Mesothelial cell of epicardium (in vitro differentiated cells): Measurements from ENCODE around the gene CHAC1. TPM values are rescaled to one million over a fixed set of nuclear protein-coding genes. Genes with fewer than 3 reads are reported as not detected.

Source experiments
- DNase-seq, 2 experiments: peaks; one replicate each; pipeline ENCODE4 v3.0.0; 2021; ENCODE audit warnings: low spot score in 2 of 2; ENCODE audit not compliant: unreplicated experiment in 2 of 2
- H3K27ac Mint-ChIP-seq: 2 replicates; pipeline ENCODE4 v1.8.0; 2021; ENCODE audit warnings: mixed read lengths
- H3K27me3 Mint-ChIP-seq: 2 replicates; pipeline ENCODE4 v1.8.0; 2021; ENCODE audit warnings: low read depth, mixed read lengths
- H3K36me3 Mint-ChIP-seq: 2 replicates; pipeline ENCODE4 v1.8.0; 2021; ENCODE audit warnings: mixed read lengths
- H3K4me1 Mint-ChIP-seq: 2 replicates; pipeline ENCODE4 v1.8.0; 2021; ENCODE audit warnings: mixed read lengths
- H3K4me3 Mint-ChIP-seq: 2 replicates; pipeline ENCODE4 v1.8.0; 2021; ENCODE audit warnings: mild to moderate bottlenecking, moderate library complexity, mixed read lengths
- H3K9me3 Mint-ChIP-seq: 2 replicates; pipeline ENCODE4 v1.8.0; 2021; ENCODE audit warnings: mixed read lengths
- CTCF ChIP-seq: fragments of 200-600 bp; sonication (generic); IDR thresholded peaks from one replicate; pipeline ENCODE4 v1.5.0; 2021; ENCODE audit warnings: antibody characterized with exemption; ENCODE audit not compliant: unreplicated experiment
- total RNA-seq: library from RNA; stranded (reverse); gene quantifications from 3 replicates; pipeline ENCODE4 v1.2.1, GENCODE V29; 2021

Gene CHAC1
- total RNA-seq, 1 donor from 2014 or later = 2.7 TPM

GRCh38 chr15:40955141-40955903 is 2.1 kb downstream of the CHAC1 start:
- H3K36me3 Mint-ChIP-seq = peaks cover 2% of the 10 kb centered on the region
- peak overlapping the region; percentile 83 for H3K4me3 Mint-ChIP-seq
- DNase-seq = no peak
- H3K27me3 Mint-ChIP-seq = peaks cover 14% of the 10 kb centered on the region
- no peak overlapping the region for H3K27ac Mint-ChIP-seq
- no peaks in the 10 kb centered on the region for H3K9me3 Mint-ChIP-seq
- no peak for TF ChIP-seq CTCF
- peaks cover 15% of the 10 kb centered on the region for H3K4me1 Mint-ChIP-seq

GRCh38 chr15:40955930-40956540 is 2.8 kb downstream of the CHAC1 start:
- no peak for DNase-seq
- peaks cover 2% of the 10 kb centered on the region for H3K36me3 Mint-ChIP-seq
- peak overlapping the region; percentile 16 for H3K4me3 Mint-ChIP-seq
- no peaks in the 10 kb centered on the region for H3K9me3 Mint-ChIP-seq
- peaks cover 14% of the 10 kb centered on the region for H3K27me3 Mint-ChIP-seq
- peaks cover 15% of the 10 kb centered on the region for H3K4me1 Mint-ChIP-seq
- H3K27ac Mint-ChIP-seq = no peak overlapping the region
- TF ChIP-seq CTCF = no peak

- Mint-ChIP-seq H3K4me3 (no peak overlapping the region), H3K27me3 (peaks cover 13% of the 10 kb centered on the region), H3K27ac (no peak overlapping the region), H3K36me3 (peaks cover 2% of the 10 kb centered on the region), H3K4me1 (peaks cover 15% of the 10 kb centered on the region), H3K9me3 (no peaks in the 10 kb centered on the region)
- no peak for DNase-seq
- TF ChIP-seq CTCF = no peak
Observed at GRCh38 chr15:40956541-40956982, 3.3 kb downstream of the CHAC1 start.

GRCh38 chr15:40957041-40957555 is 3.8 kb downstream of the CHAC1 start:
- Mint-ChIP-seq H3K4me1 (peaks cover 15% of the 10 kb centered on the region), H3K36me3 (peaks cover 2% of the 10 kb centered on the region), H3K9me3 (peaks cover under 1% of the 10 kb centered on the region), H3K27me3 (peaks cover 11% of the 10 kb centered on the region), H3K27ac (no peak overlapping the region), H3K4me3 (no peak overlapping the region)
- no peak for TF ChIP-seq CTCF
- no peak for DNase-seq

GRCh38 chr15:40957581-40958051 is 4.3 kb downstream of the CHAC1 start:
- H3K4me1 Mint-ChIP-seq = peaks cover 13% of the 10 kb centered on the region

More at GRCh38 chr15:40957581-40958051, 4.3 kb downstream of the CHAC1 start:
- H3K9me3 Mint-ChIP-seq = peaks cover 4% of the 10 kb centered on the region
- DNase-seq = no peak
- H3K4me3 Mint-ChIP-seq = no peak overlapping the region
- no peak overlapping the region for H3K27ac Mint-ChIP-seq
- TF ChIP-seq CTCF = no peak
- H3K36me3 Mint-ChIP-seq = peaks cover 2% of the 10 kb centered on the region
- H3K27me3 Mint-ChIP-seq = peaks cover 11% of the 10 kb centered on the region
